HG02943 (cell line): ENCODE measurements around the gene SH3BP2.

Experiments used
- ATAC-seq: cut with Tn5 transposase; IDR thresholded peaks from one replicate; pipeline ENCODE4 v1.9.1; 2021; ENCODE audit warnings: mild to moderate bottlenecking, low read depth, moderate library complexity; ENCODE audit not compliant: unreplicated experiment

SH3BP2 gene

DNA sequence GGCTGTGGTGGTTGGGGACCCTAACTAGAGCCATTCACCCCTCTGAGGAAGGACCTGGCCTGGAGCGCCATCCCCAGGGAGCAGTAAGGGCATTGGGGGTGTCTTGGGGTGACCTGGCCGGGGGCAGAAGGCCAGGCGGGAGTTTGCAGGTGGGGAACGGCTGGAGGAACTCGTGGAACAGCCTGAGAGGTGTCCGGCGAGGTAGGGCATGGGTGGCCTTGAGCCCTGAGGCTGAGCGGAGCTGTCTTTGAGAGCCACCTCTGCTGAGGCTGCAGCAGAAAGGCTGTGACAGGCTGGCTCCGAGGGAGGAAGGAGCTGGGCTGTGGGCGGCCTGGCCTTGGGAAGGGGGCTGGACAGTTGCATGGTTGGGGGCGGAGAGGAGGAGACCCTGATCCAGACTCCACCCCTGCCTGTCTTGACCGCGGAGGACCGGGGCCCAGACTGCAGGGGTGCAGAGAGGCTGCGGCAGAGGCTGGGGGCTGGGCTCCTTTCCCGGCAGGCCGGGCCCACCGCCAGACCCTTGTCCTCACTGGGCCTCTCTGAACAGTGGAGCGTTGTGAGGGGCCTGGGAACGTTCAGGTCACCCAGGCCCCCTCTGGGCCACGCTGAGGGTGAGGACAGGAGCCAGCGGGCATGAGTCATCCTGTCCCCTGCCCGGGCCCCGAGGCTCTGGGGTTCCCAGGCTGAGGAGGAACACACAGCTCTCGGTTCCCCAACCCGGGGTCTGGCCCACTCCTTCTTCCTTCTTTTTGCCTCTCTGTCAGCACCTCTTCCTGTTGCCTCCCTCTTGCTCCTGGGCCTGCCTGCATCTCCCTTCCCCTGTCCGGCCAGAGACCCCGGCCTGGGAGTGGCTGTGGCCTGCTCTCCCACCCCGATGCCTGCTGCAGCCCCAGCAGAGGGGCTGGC, 8.1 kb downstream of the SH3BP2 start:
- no peak for ATAC-seq

- no peak for ATAC-seq
These were observed 10.0 kb downstream of the SH3BP2 start for GRCh38 chr4:2802618-2803531.

DNA sequence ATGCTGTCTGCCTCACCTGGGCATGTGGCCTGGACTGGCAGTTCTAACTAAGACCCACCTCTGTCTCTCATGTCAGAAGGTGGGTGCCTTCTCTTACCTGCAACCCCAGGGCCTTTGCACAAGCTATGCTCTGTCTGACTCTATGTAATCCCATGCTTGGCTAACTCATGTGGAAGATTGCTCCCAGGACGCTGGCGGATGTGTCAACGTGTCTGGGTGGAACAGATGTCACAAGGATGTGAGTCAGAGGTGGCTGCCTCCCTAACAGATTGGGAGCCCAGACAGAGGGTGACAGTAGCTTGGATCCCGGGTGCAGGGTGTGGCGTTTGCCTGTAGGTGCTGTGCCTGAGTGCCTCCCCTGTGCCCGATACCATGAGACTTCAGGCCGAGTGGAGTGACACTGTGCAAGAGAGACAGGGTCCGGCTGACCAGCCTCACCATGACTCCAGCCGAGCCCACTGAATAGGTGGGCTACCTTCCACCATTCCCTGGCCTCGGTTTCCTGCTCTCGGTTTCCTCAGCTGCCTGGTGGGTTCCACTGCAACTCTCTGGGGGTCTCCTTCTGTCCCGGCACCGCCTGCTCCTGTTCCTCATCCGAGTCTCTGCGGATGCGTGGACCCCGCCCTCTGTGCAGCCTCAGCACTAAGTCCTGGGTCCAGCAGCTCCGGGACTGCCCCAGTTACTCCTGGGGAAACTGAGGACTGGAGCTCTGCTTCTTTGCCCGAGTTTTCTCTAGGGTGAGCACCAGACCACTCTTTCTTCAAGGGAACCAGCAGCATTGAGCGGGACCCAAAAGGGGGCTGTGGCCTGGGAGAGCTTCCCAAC, 11.0 kb downstream of the SH3BP2 start:
- ATAC-seq, result no peak

DNA sequence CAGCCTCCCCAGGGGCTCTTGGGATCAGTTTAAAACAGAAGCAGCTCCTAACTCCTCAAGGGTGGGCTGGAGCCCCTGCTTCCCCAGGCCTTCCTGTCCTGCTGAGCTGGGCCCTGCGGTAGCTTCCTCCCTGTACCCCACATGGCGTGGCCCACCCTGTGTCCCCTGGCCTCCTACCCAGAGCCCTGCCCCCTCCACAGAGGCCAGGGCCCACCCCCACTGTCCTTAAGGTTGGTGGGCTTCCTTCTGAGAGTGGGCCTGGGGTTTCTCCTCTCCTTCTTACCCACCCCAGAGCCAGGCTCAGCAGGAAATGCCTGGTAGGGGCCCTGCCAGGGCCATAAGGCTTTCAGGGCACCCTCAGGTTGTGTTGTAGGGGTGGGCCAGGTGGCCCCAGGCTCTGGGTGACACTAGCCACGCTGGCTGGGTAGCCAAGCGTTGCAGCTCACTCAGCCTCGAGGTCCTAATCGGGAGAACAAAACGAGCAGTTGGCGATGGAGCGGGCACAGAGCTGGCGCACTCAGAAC, 11.6 kb downstream of the SH3BP2 start:
- no peak for ATAC-seq

DNA sequence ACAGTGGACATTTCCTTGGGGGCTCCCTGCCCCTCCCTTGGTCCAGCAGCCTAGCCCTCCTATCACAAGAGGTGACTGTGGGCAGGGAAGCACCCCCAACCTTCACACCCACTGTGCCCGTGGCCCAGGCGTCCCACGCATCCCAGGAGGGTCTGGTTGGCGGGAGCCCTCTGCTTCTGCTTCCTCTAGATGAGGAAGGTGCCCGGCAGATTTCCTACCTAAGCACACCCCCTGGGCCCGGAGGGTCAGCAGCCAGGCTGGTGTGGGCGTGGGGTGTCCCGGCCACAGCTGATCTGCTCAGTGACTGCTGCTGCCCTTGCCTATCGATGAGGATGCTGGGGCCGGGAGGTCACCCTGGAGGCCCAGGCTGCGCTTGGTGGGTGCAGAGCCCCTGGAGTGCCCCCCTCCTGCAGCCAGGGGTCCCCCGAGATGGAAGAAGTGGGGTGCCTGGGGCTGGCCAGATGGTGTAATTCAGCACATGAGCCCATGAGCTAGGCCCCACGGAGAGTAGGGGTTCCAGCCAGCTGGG, 12.2 kb downstream of the SH3BP2 start:
- ATAC-seq, result no peak

DNA sequence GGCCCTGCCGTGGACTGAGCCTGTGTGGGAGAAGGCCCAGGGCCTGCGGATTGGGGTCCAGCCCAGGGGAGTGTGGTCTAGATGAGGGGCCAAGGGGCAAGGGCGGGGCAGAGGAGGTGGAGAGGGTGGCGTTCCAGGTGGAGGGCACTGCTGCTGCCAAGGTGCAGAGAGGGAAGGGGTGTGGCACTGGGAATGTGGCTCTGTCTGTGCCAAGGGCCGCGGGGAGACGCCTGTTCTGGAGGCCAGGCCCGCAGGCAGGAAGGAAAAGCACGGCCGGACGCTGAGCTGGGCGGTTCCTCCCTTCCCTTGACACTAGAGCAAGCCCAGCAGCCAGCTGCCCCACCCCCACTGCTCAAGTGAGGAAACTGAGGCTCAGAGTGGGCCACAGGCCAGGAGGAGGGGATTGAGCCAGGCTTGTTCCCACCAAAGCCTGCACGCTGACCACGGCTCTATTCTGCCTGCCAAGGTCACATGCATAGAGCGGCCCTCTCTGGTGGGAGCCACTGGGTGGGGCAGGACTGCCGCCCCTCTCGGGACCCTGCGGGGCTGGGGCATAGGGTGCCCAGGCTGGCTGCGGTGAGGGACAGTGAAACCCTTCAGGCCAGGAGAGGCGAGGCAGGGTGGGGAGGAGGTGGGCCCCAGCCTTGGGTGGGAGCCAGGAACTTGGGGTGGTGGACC, 13.0 kb downstream of the SH3BP2 start:
- no peak for ATAC-seq

DNA sequence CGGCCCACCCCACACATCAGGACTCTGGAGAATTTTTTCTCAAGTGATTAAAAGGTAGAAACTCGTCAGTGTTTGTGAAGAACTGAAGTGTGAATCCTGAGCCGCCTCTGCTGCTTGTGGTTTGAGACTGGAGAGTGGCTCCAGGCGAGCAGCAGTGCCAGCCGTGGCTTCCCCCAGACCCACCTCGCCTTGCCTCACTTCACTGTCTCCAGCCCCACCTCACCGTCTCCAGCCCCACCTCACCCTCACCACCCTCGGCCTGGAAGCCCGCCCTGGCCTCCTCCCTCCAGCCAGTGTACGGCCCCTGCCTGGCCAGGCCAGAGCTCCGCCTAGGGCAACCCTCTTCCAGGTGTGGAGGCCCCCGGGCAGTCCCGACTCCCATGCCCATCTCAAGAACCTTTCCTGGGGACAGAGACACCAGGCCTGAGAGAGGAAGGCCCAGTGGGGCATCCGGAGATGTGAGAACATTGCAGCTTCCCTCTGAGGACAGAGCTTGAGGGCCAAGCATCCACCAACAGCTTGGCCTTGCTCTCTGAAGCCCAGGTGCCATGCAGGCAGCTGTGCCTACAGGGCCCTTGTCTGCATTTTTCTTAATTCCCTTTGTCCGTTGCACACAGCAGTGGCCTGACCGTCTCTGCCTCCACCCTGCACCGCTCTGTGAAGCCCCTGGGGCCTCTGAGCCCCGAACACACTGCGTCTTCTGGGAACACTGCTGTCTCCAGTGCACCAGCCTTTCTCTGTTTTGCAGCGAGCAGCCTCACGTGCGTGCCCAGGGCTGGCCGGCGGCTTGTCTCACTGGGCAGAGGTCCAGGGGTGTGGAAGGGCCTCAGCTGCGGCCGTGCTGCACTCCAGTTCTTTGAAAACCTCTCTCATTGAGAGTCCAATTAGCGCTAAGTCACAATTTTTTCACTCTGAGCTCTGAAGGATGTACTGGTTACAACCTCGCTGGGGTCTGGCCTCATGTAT, 13.8 kb downstream of the SH3BP2 start:
- ATAC-seq, result no peak

DNA sequence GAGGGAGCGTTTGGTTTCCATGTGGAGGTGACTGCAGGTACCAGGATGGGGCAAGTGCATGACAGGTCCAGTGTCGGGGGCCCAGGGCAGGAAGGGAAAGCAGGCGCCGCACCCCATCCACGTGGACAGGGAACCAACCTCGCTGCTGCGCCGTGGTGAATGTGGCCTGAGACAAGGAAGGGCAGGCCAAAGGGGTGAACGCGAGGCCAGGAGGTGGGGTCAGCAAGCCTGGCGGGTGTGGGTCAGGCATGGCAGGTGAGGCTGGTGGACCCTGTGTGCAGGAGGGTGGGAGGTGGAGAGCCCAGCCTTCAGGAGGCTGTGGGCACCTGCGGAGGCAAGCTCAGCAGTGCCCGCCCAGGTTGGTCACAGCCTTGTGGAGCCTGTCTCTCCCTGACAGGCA, 14.7 kb downstream of the SH3BP2 start:
- ATAC-seq, result no peak

DNA sequence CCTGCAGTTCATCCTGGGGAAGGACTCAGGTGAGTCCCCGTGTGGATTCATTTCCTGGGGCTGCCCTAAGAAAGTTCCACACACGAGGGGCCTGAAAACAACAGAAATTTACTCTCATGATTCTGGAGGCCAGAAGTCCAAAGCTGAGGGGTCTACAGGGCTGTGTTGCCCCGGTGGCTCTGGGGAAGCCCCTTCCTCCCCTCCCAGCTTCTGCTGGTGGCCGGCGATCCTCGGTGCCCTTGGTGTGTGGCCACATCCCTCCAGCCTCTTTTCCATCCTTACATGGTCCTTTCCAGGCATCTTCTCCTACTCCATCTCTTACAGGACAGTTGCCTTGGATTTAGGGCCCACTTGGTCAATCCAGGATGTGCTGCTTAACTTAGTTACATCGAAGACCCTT, 15.1 kb downstream of the SH3BP2 start:
- ATAC-seq, result no peak

DNA sequence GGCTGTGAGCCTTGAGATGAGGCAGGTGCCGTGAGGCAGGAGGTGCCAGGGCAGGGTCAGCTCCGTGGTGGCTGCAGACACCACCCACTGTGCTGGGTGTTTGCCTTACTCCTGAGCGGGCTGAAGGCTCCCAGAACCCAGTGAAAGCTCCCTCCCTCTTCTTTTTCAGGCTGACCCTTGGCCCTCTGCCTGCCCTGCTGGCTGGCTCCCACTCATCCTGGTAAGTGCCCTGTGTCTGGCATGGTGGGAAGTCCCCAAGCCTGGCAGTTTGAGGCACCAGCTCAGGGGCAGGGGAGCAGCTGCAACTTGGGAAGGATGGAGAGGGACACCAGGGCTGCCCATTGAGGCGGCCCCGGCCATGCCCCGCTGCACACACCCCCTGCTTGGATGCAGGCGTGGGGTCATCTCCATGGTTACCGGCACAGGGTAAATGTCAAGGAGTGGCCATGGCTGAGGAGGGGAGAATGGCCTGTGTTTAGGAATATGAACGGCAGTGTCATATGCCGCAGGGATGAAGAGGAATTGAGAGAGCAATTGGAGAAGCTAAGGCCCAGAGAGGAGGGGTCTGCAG, 16.8 kb downstream of the SH3BP2 start:
- ATAC-seq, result no peak

DNA sequence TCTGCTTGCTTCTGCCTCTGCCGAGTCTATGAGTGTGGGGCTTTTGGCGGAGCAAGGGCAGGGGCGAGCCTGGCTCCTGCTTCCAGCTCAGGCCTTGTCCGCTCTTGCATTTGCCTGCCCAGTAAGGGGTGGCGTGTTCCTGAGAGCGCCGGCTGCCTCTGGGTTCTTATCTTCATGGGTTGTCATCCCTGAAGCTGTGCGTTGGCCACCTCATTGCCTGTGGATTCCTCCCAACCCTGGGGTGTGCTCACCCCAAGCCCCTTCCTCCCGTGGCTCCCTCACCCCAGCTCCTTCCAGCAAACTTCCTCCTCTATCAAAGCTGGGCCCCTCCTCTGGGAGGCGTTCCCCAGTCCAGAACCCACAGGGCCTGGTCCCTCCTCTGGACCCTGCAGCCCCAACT, 17.5 kb downstream of the SH3BP2 start:
- no peak for ATAC-seq

GRCh38 chr4:2811830-2812611, 19.1 kb downstream of the SH3BP2 start:
- ATAC-seq, result peak; percentile 69

DNA sequence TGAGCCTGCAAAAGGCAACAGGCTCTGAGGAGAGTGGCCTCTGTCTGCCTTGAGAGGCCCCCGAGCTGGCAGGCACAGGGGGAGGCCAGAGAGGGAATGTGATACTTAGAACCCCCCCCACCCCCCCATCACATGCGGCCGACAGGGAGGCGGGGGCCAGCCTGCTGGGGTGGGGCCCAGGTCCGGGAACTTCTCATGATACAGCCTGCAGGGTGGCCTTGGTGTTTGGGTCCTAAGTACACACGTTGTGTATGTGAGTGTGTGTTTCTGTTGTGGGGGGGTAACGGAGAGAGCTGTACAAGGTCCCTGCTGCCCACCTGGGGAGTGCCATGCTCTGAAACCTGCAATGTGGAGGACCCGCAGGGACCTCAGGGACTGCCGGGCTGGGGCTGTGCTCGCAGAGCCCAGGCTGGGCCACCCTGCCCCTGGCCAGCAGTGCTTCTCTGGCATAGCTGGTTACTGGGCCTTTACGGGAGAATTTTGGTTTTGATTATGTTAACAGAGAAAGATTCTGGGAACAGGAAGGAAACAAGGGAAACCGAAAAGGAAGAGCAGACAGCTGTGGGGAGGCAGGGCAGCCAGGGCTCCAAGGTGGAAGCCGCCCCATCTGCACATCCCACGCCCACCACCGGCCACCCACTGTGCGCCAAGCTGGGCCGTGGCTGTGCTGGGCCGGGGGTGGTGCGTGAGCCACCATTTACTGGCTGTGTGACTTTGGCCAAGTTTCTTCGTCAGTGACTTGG, 19.9 kb downstream of the SH3BP2 start:
- no peak for ATAC-seq

DNA sequence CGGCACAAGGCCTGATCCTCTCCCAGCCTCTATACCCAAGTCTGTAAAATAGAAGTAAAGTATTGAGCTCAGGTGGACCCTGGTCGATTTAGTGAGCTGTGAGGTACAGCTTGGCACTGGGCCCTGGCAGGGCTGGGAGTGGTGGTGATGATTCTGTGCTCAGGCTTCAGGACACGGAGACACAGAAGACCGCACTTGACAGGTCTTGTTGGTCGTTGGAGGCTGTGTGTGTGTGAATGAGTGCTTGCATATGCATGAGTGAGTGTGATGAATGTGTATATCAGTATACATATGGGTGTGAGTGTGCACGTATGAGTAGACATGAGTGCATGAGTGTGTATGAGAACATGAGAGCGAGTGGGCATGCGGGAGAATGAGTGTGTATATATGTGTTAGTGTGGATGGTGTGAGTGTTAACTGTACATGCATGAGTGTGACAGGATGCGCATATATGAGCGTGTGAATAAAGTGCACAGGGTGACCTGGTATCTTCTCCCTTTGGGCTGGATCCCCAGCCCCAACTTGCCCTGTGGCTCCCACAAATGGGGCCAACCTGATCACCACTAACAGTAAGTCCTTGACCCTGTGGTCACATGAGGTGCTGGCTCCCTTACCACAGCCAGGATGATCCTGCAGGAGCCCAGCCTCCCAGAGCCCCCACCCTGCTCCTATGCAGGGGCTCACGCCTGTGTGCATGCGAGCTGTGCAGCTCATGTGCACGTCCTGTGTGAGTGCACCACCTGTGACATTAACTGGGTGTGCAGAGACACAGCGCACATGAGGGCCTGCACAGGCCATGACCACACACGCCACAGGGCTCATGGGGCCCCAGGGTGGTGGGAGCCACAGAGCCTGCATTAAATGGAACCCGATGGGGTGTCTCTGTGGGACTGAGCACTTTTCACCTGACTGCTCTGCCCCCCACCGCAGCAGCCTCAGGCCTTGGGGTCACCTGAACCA, 20.8 kb downstream of the SH3BP2 start:
- ATAC-seq, result no peak

- no peak for ATAC-seq
These were observed 21.9 kb downstream of the SH3BP2 start for GRCh38 chr4:2814627-2815270.
